ENCODE data around the gene DAZAP2. TPM values are rescaled to one million over a fixed set of nuclear protein-coding genes. Genes with fewer than 3 reads are reported as not detected.
"Not testable (repeated sequence)": the region's sequence is repeated elsewhere in the genome, so short reads cannot be mapped to it uniquely, and the experiment has no call there.

DAZAP2 gene
- total RNA-seq, 1 experiment from 2014 or later = 74.2 TPM

- TF ChIP-seq, protein P1, sequence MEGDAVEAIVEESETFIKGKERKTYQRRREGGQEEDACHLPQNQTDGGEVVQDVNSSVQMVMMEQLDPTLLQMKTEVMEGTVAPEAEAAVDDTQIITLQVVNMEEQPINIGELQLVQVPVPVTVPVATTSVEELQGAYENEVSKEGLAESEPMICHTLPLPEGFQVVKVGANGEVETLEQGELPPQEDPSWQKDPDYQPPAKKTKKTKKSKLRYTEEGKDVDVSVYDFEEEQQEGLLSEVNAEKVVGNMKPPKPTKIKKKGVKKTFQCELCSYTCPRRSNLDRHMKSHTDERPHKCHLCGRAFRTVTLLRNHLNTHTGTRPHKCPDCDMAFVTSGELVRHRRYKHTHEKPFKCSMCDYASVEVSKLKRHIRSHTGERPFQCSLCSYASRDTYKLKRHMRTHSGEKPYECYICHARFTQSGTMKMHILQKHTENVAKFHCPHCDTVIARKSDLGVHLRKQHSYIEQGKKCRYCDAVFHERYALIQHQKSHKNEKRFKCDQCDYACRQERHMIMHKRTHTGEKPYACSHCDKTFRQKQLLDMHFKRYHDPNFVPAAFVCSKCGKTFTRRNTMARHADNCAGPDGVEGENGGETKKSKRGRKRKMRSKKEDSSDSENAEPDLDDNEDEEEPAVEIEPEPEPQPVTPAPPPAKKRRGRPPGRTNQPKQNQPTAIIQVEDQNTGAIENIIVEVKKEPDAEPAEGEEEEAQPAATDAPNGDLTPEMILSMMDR (IDR thresholded peaks at IDR 0.05; ENCODE audit: unreplicated experiment) = no peak
- intact Hi-C loops (cut with micrococcal nuclease) = loop anchor here (5.0 kb wide), 1 partner anchor 46 kb away; no protein-coding TSS in a partner anchor
- Mint-ChIP-seq H3K27ac (ENCODE audit: low read depth, unreplicated experiment) (no peak overlapping the region), H3K4me3 (ENCODE audit: unreplicated experiment) (no peak overlapping the region), H3K36me3 (ENCODE audit: insufficient read depth, unreplicated experiment) (no peaks in the 10 kb centered on the region), H3K27me3 (ENCODE audit: insufficient read depth, unreplicated experiment) (no peaks in the 10 kb centered on the region), H3K4me1 (ENCODE audit: insufficient read depth, unreplicated experiment) (no peaks in the 10 kb centered on the region), H3K9me3 (ENCODE audit: unreplicated experiment) (no peaks in the 10 kb centered on the region)
- DNase-seq (ENCODE audit: unreplicated experiment) = peak; percentile 35
- TSS peak; percentile 28 for BruUV-seq (replicated peaks)
- POLR2A ChIA-PET = interaction anchor here (0.6 to 2.2 kb wide), 5 partner anchors 7 to 90 kb away, joined by 3 to 11 read pairs (median 4); partner anchors contain the start of genes DAZAP2 and SMAGP
- CTCF ChIA-PET = interaction anchor here (0.6 to 1.7 kb wide), 6 partner anchors 11 to 881 kb away, joined by 3 to 9 read pairs (median 4); partner anchors contain the start of gene SMAGP
Measured at GRCh38 chr12:51281202-51281924, 42.7 kb downstream of the DAZAP2 start.

DNA sequence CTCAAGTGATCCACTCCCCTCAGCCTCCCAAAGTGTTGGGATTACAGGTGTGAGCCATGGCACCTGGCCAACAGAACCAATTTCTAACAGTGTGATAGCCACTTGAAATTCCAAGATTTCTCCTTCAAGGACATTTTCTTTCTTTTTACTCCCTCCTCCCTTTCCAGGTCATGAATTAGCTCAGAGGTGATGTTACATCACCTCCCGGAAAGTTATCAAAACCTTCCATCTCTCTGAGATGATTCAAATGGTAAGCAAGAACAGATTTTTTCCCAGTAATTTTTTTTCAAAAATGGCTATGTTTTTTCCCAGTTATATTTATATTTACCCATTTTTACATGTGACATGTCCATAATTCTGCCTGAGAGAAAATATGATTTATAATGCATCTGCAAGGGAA is 47.2 kb downstream of the DAZAP2 start:
- Mint-ChIP-seq H3K4me3 (ENCODE audit: unreplicated experiment) (no peak overlapping the region), H3K27ac (ENCODE audit: low read depth, unreplicated experiment) (no peak overlapping the region), H3K9me3 (ENCODE audit: unreplicated experiment) (no peaks in the 10 kb centered on the region), H3K36me3 (ENCODE audit: insufficient read depth, unreplicated experiment) (no peaks in the 10 kb centered on the region), H3K27me3 (ENCODE audit: insufficient read depth, unreplicated experiment) (no peaks in the 10 kb centered on the region), H3K4me1 (ENCODE audit: insufficient read depth, unreplicated experiment) (no peaks in the 10 kb centered on the region)
- TF ChIP-seq, protein P1 (IDR thresholded peaks at IDR 0.05; ENCODE audit: unreplicated experiment) = no peak
- no peak for DNase-seq (ENCODE audit: unreplicated experiment)
- intact Hi-C loops (cut with micrococcal nuclease) = no loop called here
- ChIA-PET CTCF (interaction anchor here (1.1 kb wide), 1 partner anchor 55 kb away, joined by 4 read pairs; no protein-coding TSS in a partner anchor), POLR2A (interaction anchor here (0.7 kb wide), 1 partner anchor 104 kb away, joined by 3 read pairs; no protein-coding TSS in a partner anchor)
- BruUV-seq (replicated peaks) = no TSS peak

DNA sequence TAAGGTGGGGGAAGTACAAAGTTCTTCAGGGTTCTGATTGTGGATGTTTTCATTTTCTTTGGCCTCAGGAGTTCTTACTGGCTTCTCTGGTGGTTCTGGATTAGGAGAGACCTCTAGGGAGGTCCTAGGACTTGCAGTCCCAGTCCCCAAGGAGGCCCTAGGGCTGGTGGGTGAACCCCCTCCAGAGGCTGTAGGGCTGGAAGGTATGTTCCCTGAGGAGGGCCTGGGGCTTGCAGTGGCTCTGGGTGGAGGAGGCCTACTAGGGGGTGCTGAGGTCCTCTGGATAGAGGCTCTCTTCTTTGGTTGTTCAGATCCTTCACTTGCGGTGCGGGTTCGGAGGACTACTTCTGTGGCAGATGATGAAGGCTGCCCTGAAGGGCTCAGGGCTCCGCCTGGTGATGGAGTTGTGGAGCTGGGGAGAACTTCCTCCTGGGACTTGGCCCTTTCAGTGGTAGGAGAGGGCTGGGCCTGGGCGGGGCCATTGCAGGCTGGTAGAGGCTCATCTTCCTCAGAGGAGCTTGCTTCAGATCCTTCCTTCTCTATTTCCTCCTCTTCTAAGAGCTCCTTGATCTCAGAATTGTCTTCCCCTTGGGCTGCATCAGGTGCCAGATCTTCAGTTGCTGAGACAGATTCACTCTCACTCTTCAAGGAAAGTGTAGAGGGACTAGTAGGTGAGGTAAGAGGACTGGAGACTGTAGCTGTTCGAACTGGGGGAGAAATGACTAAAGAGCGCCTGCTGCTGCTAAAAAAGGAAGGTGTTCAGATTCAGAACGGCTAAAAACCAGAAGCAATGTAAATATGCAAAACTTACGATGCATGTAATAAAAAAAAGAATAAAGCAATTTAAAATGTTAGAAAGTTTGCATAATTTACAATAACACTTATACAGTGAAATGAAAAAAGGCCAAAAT is 53.2 kb downstream of the DAZAP2 start:
- CTCF ChIA-PET = interaction anchor here (1.6 kb wide), 2 partner anchors 21 to 49 kb away, joined by 3 to 5 read pairs; partner anchors contain the start of gene SMAGP
- H3K27ac Mint-ChIP-seq (ENCODE audit: low read depth, unreplicated experiment); H3K36me3 Mint-ChIP-seq (ENCODE audit: insufficient read depth, unreplicated experiment); intact Hi-C loops (cut with micrococcal nuclease); BruUV-seq (replicated peaks); H3K4me1 Mint-ChIP-seq (ENCODE audit: insufficient read depth, unreplicated experiment); POLR2A ChIA-PET; H3K9me3 Mint-ChIP-seq (ENCODE audit: unreplicated experiment); DNase-seq (ENCODE audit: unreplicated experiment); H3K4me3 Mint-ChIP-seq (ENCODE audit: unreplicated experiment); H3K27me3 Mint-ChIP-seq (ENCODE audit: insufficient read depth, unreplicated experiment): not testable (repeated sequence)

Other genes with a start within 250 kb of the DAZAP2 start
- 45.6 and 60.9 TPM in 2 replicates for gene SLC11A2, start 212.4 kb upstream of the DAZAP2 start, total RNA-seq (2022)
- gene LETMD1, start 190.5 kb upstream of the DAZAP2 start, total RNA-seq (2022) = 60.5 and 65.8 TPM in 2 replicates
- gene CSRNP2, start 155.2 kb upstream of the DAZAP2 start, total RNA-seq (2022) = 41.4 and 46.3 TPM in 2 replicates
- gene TFCP2, start 65.7 kb upstream of the DAZAP2 start, total RNA-seq (2022) = 31.5 and 34.9 TPM in 2 replicates
- 3.0 and 3.8 TPM in 2 replicates for gene POU6F1, start 20.8 kb upstream of the DAZAP2 start, total RNA-seq (2022)
- gene SMAGP, start 31.6 kb downstream of the DAZAP2 start, total RNA-seq (2022) = 17.4 and 19.0 TPM in 2 replicates
- gene BIN2, start 85.3 kb downstream of the DAZAP2 start, total RNA-seq (2022) = not detected in 2 replicates
- not detected in 2 replicates for gene CELA1, start 107.9 kb downstream of the DAZAP2 start, total RNA-seq (2022)
- 24.8 and 27.6 TPM in 2 replicates for gene GALNT6, start 152.6 kb downstream of the DAZAP2 start, total RNA-seq (2022)
- 0.56 and 1.1 TPM in 2 replicates for gene SLC4A8, start 186.0 kb downstream of the DAZAP2 start, total RNA-seq (2022)